ENCODE measurements around the gene SLC31A2. TPM values are rescaled to one million over a fixed set of nuclear protein-coding genes. Genes with fewer than 3 reads are reported as not detected.

Gene SLC31A2
- total RNA-seq, 4 donors from 2014 or later, result 6.7 to 26.6 (median 13.6) TPM

DNA sequence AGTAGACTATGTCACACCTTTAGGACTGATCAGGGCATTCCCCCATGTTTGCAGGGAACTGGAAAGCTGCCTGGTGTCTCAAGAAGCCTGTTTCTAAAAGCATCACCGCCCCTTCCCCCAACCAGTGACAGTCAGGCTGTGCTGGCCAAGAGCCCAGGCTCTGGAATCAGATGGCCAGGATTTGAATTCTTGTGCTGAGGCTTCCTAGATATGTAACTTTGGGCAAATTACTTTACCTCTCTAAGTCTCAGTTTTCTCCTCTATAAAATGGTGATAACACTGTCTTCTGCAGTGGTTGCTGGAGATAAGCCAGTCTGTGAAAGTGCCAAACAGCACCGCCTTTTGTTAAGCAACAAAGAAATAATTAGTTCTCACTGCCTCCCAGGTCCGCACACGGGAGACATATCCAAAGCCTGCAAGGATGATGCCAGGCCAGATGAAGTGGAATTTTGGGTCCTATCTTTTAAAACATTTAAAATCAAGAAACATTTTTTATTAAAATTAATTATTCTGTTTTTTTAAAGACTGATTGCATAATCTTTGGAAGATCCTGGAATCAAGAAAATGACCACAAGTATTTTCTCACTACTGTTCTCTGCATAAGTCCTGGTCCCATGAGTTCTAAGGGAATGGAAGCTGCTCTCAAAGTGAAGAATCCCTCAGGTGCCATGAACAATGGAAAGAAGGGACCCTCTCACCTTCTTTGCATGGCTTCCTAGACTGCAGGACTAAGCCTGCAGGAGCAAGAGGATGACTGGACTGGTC is 13.9 kb downstream of the SLC31A2 start:
- Histone ChIP-seq H3K27ac (peak overlapping the region in 3 of 4 donors; percentile 21 to 39 (median 22)), H3K4me3 (no peak overlapping the region), H3K4me1 (peaks cover 0 to 16% (median 0%) of the 10 kb centered on the region in 3 donors), H3K36me3 (peaks cover 6 to 99% of the 10 kb centered on the region in 2 donors), H3K27me3 (no peaks in the 10 kb centered on the region), H3K9me3 (no peaks in the 10 kb centered on the region)
- TF ChIP-seq POLR2A (IDR thresholded peaks at IDR 0.05) (no peak), EP300 (IDR thresholded peaks at IDR 0.05) (no peak), POLR2AphosphoS5 (IDR thresholded peaks at IDR 0.05) (no peak)
- TF ChIP-seq, protein P1, sequence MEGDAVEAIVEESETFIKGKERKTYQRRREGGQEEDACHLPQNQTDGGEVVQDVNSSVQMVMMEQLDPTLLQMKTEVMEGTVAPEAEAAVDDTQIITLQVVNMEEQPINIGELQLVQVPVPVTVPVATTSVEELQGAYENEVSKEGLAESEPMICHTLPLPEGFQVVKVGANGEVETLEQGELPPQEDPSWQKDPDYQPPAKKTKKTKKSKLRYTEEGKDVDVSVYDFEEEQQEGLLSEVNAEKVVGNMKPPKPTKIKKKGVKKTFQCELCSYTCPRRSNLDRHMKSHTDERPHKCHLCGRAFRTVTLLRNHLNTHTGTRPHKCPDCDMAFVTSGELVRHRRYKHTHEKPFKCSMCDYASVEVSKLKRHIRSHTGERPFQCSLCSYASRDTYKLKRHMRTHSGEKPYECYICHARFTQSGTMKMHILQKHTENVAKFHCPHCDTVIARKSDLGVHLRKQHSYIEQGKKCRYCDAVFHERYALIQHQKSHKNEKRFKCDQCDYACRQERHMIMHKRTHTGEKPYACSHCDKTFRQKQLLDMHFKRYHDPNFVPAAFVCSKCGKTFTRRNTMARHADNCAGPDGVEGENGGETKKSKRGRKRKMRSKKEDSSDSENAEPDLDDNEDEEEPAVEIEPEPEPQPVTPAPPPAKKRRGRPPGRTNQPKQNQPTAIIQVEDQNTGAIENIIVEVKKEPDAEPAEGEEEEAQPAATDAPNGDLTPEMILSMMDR (IDR thresholded peaks at IDR 0.05), result no peak
- ATAC-seq, result peak; percentile 59
- WGBS, 2 donors (ENCODE audit: low coverage in 1 of 2), result 34 to 42% methylated on average over 3 to 4 of the region's 4 CpGs

DNA sequence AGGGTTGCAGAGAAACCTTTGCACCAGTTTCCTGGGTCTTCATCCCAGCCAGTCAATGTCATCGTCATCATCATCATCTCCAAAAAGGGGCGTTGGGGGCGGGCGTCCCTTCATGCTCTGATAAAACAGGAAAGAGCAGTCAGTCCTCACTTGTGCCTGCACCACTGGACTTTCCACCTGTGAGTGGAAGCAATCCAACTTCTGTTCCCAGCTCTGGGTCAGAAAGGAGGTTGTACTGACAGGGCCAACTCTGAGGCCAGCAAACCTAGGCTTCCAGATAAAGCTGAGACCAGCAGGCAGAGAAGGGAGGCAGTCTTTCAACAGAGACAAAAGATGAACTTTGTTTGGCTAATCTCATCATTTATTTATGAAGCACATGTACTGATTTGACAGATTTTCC is 15.2 kb downstream of the SLC31A2 start:
- WGBS, 2 donors (ENCODE audit: low coverage in 1 of 2), result no CpG with 5 or more reads among the region's 4 CpGs
- Histone ChIP-seq H3K4me1 (peaks cover 0 to 16% (median 0%) of the 10 kb centered on the region in 3 donors), H3K4me3 (no peak overlapping the region), H3K36me3 (peaks cover 6 to 100% of the 10 kb centered on the region in 2 donors), H3K9me3 (no peaks in the 10 kb centered on the region), H3K27me3 (no peaks in the 10 kb centered on the region), H3K27ac (no peak overlapping the region)
- TF ChIP-seq POLR2AphosphoS5 (IDR thresholded peaks at IDR 0.05) (no peak), EP300 (IDR thresholded peaks at IDR 0.05) (no peak), POLR2A (IDR thresholded peaks at IDR 0.05) (no peak)
- TF ChIP-seq, protein P1 (IDR thresholded peaks at IDR 0.05), result no peak
- ATAC-seq, result no peak

DNA sequence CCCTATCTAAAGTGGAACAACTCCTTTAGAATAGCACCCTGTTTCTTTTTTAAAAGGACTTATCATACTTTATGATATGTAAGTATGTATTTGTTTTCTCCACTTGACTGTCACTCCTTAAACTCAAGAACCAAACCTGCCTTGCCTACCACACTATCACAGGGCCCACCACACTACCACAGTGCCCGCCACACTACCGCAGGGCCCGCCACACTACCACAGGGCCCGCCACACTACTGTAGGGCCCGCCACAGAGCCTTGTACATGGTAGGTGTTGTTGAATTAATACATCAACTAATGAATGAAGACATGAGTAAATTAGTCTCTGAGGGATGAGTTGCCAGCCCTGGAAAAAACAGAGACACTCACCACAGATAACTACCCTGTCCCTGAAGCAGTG is 18.0 kb downstream of the SLC31A2 start:
- no peak for ATAC-seq
- H3K9me3 ChIP-seq, result no peaks in the 10 kb centered on the region

DNA sequence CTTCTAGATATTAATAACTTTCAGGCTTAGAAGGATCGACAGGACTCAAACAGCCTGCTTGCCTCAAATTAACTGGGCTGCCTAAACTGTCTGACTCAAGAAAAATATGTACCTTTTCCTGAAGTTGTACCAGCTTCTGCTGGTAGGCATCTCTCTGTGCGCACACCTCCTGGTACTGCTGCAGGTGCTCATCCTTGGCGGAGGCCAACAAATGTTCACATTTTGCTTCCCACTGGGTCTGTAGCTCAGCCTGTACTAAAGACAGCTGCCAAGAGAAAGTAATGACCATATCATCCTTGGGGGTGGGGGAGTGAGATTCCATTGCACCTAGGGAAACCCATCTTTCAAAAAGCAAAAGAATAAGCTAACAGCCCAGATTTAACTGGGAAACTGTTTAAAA is 22.5 kb downstream of the SLC31A2 start:
- no peak overlapping the region for H3K27ac ChIP-seq
- H3K27me3 ChIP-seq, result no peaks in the 10 kb centered on the region
- no peaks in the 10 kb centered on the region for H3K4me1 ChIP-seq
- H3K36me3 ChIP-seq, result peaks cover 15 to 97% of the 10 kb centered on the region in 2 donors
- 95% methylated on average over 2 of the region's 3 CpGs; no CpG with 5 or more reads in 1 of the 2 donors for WGBS, 2 donors (ENCODE audit: low coverage in 1 of 2)
- no peak for ATAC-seq
- H3K4me3 ChIP-seq, result no peak overlapping the region
- no peaks in the 10 kb centered on the region for H3K9me3 ChIP-seq
- TF ChIP-seq, protein P1 (IDR thresholded peaks at IDR 0.05), result no peak
- TF ChIP-seq POLR2A (IDR thresholded peaks at IDR 0.05) (no peak), EP300 (IDR thresholded peaks at IDR 0.05) (no peak), POLR2AphosphoS5 (IDR thresholded peaks at IDR 0.05) (no peak)

More for the DNA sequence above, 18.0 kb downstream of the SLC31A2 start:
- Histone ChIP-seq H3K4me3 (no peak overlapping the region), H3K36me3 (peaks cover 9 to 100% of the 10 kb centered on the region in 2 donors), H3K27me3 (no peaks in the 10 kb centered on the region), H3K27ac (no peak overlapping the region), H3K4me1 (peaks cover 0 to 16% (median 0%) of the 10 kb centered on the region in 3 donors)
- WGBS, 2 donors (ENCODE audit: low coverage in 1 of 2), result 80 to 100% methylated on average over 1 to 4 of the region's 5 CpGs
- TF ChIP-seq POLR2A (IDR thresholded peaks at IDR 0.05), result no peak
- TF ChIP-seq POLR2AphosphoS5 (IDR thresholded peaks at IDR 0.05), result no peak
- TF ChIP-seq, protein P1 (IDR thresholded peaks at IDR 0.05), result no peak
- TF ChIP-seq EP300 (IDR thresholded peaks at IDR 0.05), result no peak

DNA sequence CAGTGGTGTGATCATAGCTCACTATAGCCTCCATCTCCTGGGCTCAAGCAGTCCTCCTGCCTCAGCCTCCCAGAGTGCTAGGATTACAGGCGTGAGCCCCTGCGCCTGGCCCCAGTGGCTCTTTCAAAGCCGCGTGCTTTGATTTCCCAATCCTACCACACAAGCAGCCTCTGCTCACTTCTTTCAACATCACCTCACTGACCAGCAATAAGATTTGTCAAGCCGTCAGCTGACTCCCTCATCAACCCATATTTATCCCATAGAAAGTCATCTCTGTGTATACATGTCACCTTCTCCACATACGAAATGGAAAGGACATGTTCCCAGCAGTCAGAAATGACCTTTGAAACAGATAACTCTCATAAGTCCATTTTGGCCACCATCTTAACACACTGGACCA is 26.0 kb downstream of the SLC31A2 start:
- Histone ChIP-seq H3K4me3 (no peak overlapping the region), H3K36me3 (peaks cover 16 to 96% of the 10 kb centered on the region in 2 donors), H3K27ac (no peak overlapping the region), H3K4me1 (no peaks in the 10 kb centered on the region), H3K9me3 (no peaks in the 10 kb centered on the region), H3K27me3 (no peaks in the 10 kb centered on the region)
- 97 to 100% methylated on average over 2 to 6 of the region's 6 CpGs for WGBS, 2 donors (ENCODE audit: low coverage in 1 of 2)
- ATAC-seq, result no peak
- TF ChIP-seq POLR2AphosphoS5 (IDR thresholded peaks at IDR 0.05) (no peak), EP300 (IDR thresholded peaks at IDR 0.05) (no peak), POLR2A (IDR thresholded peaks at IDR 0.05) (no peak)
- TF ChIP-seq, protein P1 (IDR thresholded peaks at IDR 0.05), result no peak

Data from gastroesophageal sphincter (tissue), 4 donors.